IPS DF 19.7 (cell line): ENCODE measurements around the gene COMMD9.

Experiments used
- DNase-seq: peaks from one replicate; pipeline ENCODE4 v3.0.0-alpha.2; 2013; ENCODE audit warnings: low read depth, low spot score

Gene COMMD9

GRCh38 chr11:36296884-36297543, 7.8 kb upstream of the COMMD9 start:
- DNase-seq: no peak

- no peak for DNase-seq
These were observed 6.7 kb upstream of the COMMD9 start, which contains the start of gene PRR5L for GRCh38 chr11:36295926-36296325. Gene PRR5L, plus strand, starts transcription at chr11:36296288. Its CDS starts 104,834 bp downstream, at chr11:36401122.

GRCh38 chr11:36292311-36292722, 3.1 kb upstream of the COMMD9 start:
- no peak for DNase-seq

GRCh38 chr11:36288442-36289225, 590 bp downstream of the COMMD9 start:
- no peak for DNase-seq

GRCh38 chr11:36282926-36283325, 6.3 kb downstream of the COMMD9 start:
- DNase-seq: no peak

GRCh38 chr11:36281850-36282249, 7.4 kb downstream of the COMMD9 start:
- no peak for DNase-seq

GRCh38 chr11:36280531-36280930, 8.7 kb downstream of the COMMD9 start:
- DNase-seq: no peak

- no peak for DNase-seq
These were observed 10.5 kb downstream of the COMMD9 start for GRCh38 chr11:36278531-36279282.

GRCh38 chr11:36274414-36274813, 14.8 kb downstream of the COMMD9 start:
- no peak for DNase-seq

GRCh38 chr11:36273110-36273509, 16.1 kb downstream of the COMMD9 start:
- no peak for DNase-seq

GRCh38 chr11:36271794-36272407, 17.3 kb downstream of the COMMD9 start:
- DNase-seq: no peak

GRCh38 chr11:36270701-36271100, 18.5 kb downstream of the COMMD9 start:
- no peak for DNase-seq

- DNase-seq: no peak
These were observed 20.8 kb downstream of the COMMD9 start for GRCh38 chr11:36268337-36268985.

- no peak for DNase-seq
These were observed 22.5 kb downstream of the COMMD9 start for GRCh38 chr11:36266767-36267166.

GRCh38 chr11:36265793-36266628, 23.2 kb downstream of the COMMD9 start:
- no peak for DNase-seq

GRCh38 chr11:36264973-36265344, 24.3 kb downstream of the COMMD9 start:
- no peak for DNase-seq

GRCh38 chr11:36264011-36264972, 24.9 kb downstream of the COMMD9 start:
- no peak for DNase-seq

- DNase-seq: no peak
These were observed 28.1 kb downstream of the COMMD9 start for GRCh38 chr11:36261094-36261493.

- DNase-seq: no peak
These were observed 30.4 kb downstream of the COMMD9 start for GRCh38 chr11:36258730-36259360.
